Measurements from ENCODE around the gene MUS81.

The MUS81 gene

GRCh38 chr11:65864706-65865471 lies 4.7 kb downstream of the MUS81 start:
- in situ Hi-C loops (cut with HindIII; ENCODE audit: low pct_ligation_motif_present, low sequenced_read_pairs) = no loop called here
- no peak for TF ChIP-seq CTCF (IDR thresholded peaks at IDR 0.05; ENCODE audit: low read depth, low read length, missing control alignments)
- DNase-seq = no peak
- H3K27me3 ChIP-seq (replicated peaks) = no peaks in the 10 kb centered on the region
- H3K36me3 ChIP-seq (replicated peaks) = peaks cover 72% of the 10 kb centered on the region
- no peak overlapping the region for H3K4me3 ChIP-seq (ENCODE audit: low read depth, low read length)
- no peak overlapping the region for H3K27ac ChIP-seq

GRCh38 chr11:65865550-65866172 lies 5.4 kb downstream of the MUS81 start:
- H3K36me3 ChIP-seq (replicated peaks) = peaks cover 77% of the 10 kb centered on the region
- TF ChIP-seq CTCF (IDR thresholded peaks at IDR 0.05; ENCODE audit: low read depth, low read length, missing control alignments) = no peak

GRCh38 chr11:65866509-65867283 lies 6.5 kb downstream of the MUS81 start:
- no peaks in the 10 kb centered on the region for H3K27me3 ChIP-seq (replicated peaks)
- no peak overlapping the region for H3K27ac ChIP-seq
- TF ChIP-seq CTCF (IDR thresholded peaks at IDR 0.05; ENCODE audit: low read depth, low read length, missing control alignments) = no peak
- no peak overlapping the region for H3K4me3 ChIP-seq (ENCODE audit: low read depth, low read length)
- DNase-seq = no peak
- H3K36me3 ChIP-seq (replicated peaks) = peaks cover 77% of the 10 kb centered on the region
- in situ Hi-C loops (cut with HindIII; ENCODE audit: low pct_ligation_motif_present, low sequenced_read_pairs) = no loop called here

More at GRCh38 chr11:65865550-65866172, 5.4 kb downstream of the MUS81 start:
- no peak for DNase-seq
- no peak overlapping the region for H3K4me3 ChIP-seq (ENCODE audit: low read depth, low read length)
- H3K27ac ChIP-seq = no peak overlapping the region
- in situ Hi-C loops (cut with HindIII; ENCODE audit: low pct_ligation_motif_present, low sequenced_read_pairs) = no loop called here
- no peaks in the 10 kb centered on the region for H3K27me3 ChIP-seq (replicated peaks)

GRCh38 chr11:65867284-65868071 lies 7.2 kb downstream of the MUS81 start:
- in situ Hi-C loops (cut with HindIII; ENCODE audit: low pct_ligation_motif_present, low sequenced_read_pairs) = no loop called here
- DNase-seq = no peak
- no peak for TF ChIP-seq CTCF (IDR thresholded peaks at IDR 0.05; ENCODE audit: low read depth, low read length, missing control alignments)
- Histone ChIP-seq H3K27me3 (replicated peaks) (no peaks in the 10 kb centered on the region), H3K27ac (no peak overlapping the region), H3K36me3 (replicated peaks) (peaks cover 72% of the 10 kb centered on the region), H3K4me3 (ENCODE audit: low read depth, low read length) (no peak overlapping the region)

GRCh38 chr11:65868076-65868667 lies 7.9 kb downstream of the MUS81 start:
- in situ Hi-C loops (cut with HindIII; ENCODE audit: low pct_ligation_motif_present, low sequenced_read_pairs) = no loop called here

More at GRCh38 chr11:65868076-65868667, 7.9 kb downstream of the MUS81 start:
- Histone ChIP-seq H3K27me3 (replicated peaks) (no peaks in the 10 kb centered on the region), H3K36me3 (replicated peaks) (peaks cover 66% of the 10 kb centered on the region), H3K27ac (no peak overlapping the region), H3K4me3 (ENCODE audit: low read depth, low read length) (no peak overlapping the region)
- no peak for DNase-seq
- TF ChIP-seq CTCF (IDR thresholded peaks at IDR 0.05; ENCODE audit: low read depth, low read length, missing control alignments) = no peak

Measured in brain microvascular endothelial cell (primary cell).